Measurements from ENCODE around the gene FANCG.

DNA sequence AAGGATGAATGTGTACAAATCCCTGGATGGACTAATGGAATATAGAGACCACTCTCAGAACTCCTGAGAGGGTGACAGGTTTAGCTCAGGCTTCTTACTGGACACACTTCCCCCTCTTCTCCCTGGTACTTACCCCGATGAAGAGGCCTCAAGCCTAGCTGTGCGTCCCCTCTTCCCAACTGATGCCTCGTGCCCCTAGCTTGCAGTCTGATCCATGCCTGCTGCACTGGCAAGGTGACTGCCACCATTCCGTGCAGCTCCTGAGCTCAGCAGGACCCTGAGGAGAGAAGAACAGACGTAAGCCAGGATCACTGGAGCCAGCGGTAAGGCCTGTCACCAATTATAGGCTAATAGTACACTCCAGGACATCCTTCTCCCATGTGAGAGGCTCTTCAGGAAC, 28.7 kb upstream of the FANCG start:
- TF ChIP-seq CTCF (IDR thresholded peaks at IDR 0.05) (no peak), POLR2A (IDR thresholded peaks at IDR 0.05) (no peak), POLR2AphosphoS5 (IDR thresholded peaks at IDR 0.05; ENCODE audit: insufficient read depth in 1 of 2, low read depth in 1 of 2) (no peak)

Measured in vagina (tissue), 2 donors.